ENCODE data around the gene TMEM131.

The TMEM131 gene

GRCh38 chr2:97985998-97986397 lies 9.8 kb downstream of the TMEM131 start:
- H3K4me1 ChIP-seq (ENCODE audit: control insufficient read depth, insufficient read depth, low read length), result peaks cover 11% of the 10 kb centered on the region
- H3K9me3 ChIP-seq (ENCODE audit: control insufficient read depth, insufficient read depth, low read length), result no peaks in the 10 kb centered on the region; the same call in 1 of the 2 replicates
- H3K36me3 ChIP-seq (ENCODE audit: control insufficient read depth, insufficient read depth, low read length), result no peaks in the 10 kb centered on the region
- no peak overlapping the region for H3K9ac ChIP-seq (ENCODE audit: low read depth, low read length)
- H3K27me3 ChIP-seq (ENCODE audit: control insufficient read depth, insufficient read depth, low read length), result no peaks in the 10 kb centered on the region
- H3K27ac ChIP-seq (ENCODE audit: low read depth, low read length), result no peak overlapping the region
- H3K4me3 ChIP-seq (ENCODE audit: low read depth, low read length), result no peak overlapping the region

GRCh38 chr2:97983698-97984097 lies 12.1 kb downstream of the TMEM131 start:
- peaks cover 11% of the 10 kb centered on the region for H3K4me1 ChIP-seq (ENCODE audit: control insufficient read depth, insufficient read depth, low read length)
- no peaks in the 10 kb centered on the region; the same call in 1 of the 2 replicates for H3K9me3 ChIP-seq (ENCODE audit: control insufficient read depth, insufficient read depth, low read length)
- no peak overlapping the region for H3K4me3 ChIP-seq (ENCODE audit: low read depth, low read length)

GRCh38 chr2:97983134-97983533 lies 12.6 kb downstream of the TMEM131 start:
- Histone ChIP-seq H3K36me3 (ENCODE audit: control insufficient read depth, insufficient read depth, low read length) (no peaks in the 10 kb centered on the region), H3K27me3 (ENCODE audit: control insufficient read depth, insufficient read depth, low read length) (no peaks in the 10 kb centered on the region), H3K27ac (ENCODE audit: low read depth, low read length) (no peak overlapping the region), H3K4me1 (ENCODE audit: control insufficient read depth, insufficient read depth, low read length) (peaks cover 11% of the 10 kb centered on the region), H3K9me3 (ENCODE audit: control insufficient read depth, insufficient read depth, low read length) (no peaks in the 10 kb centered on the region), H3K9ac (ENCODE audit: low read depth, low read length) (no peak overlapping the region), H3K4me3 (ENCODE audit: low read depth, low read length) (no peak overlapping the region)

More at GRCh38 chr2:97983698-97984097, 12.1 kb downstream of the TMEM131 start:
- Histone ChIP-seq H3K9ac (ENCODE audit: low read depth, low read length) (no peak overlapping the region), H3K27me3 (ENCODE audit: control insufficient read depth, insufficient read depth, low read length) (no peaks in the 10 kb centered on the region), H3K36me3 (ENCODE audit: control insufficient read depth, insufficient read depth, low read length) (no peaks in the 10 kb centered on the region), H3K27ac (ENCODE audit: low read depth, low read length) (no peak overlapping the region)

- H3K4me3 ChIP-seq (ENCODE audit: low read depth, low read length), result no peak overlapping the region
- peaks cover 11% of the 10 kb centered on the region for H3K4me1 ChIP-seq (ENCODE audit: control insufficient read depth, insufficient read depth, low read length)
- no peak overlapping the region for H3K27ac ChIP-seq (ENCODE audit: low read depth, low read length)
- H3K9ac ChIP-seq (ENCODE audit: low read depth, low read length), result no peak overlapping the region
- no peaks in the 10 kb centered on the region for H3K9me3 ChIP-seq (ENCODE audit: control insufficient read depth, insufficient read depth, low read length)
- no peaks in the 10 kb centered on the region for H3K27me3 ChIP-seq (ENCODE audit: control insufficient read depth, insufficient read depth, low read length)
- H3K36me3 ChIP-seq (ENCODE audit: control insufficient read depth, insufficient read depth, low read length), result no peaks in the 10 kb centered on the region
Measured at GRCh38 chr2:97982621-97983020, 13.1 kb downstream of the TMEM131 start.

- Histone ChIP-seq H3K27ac (ENCODE audit: low read depth, low read length) (no peak overlapping the region), H3K4me3 (ENCODE audit: low read depth, low read length) (no peak overlapping the region), H3K9me3 (ENCODE audit: control insufficient read depth, insufficient read depth, low read length) (no peaks in the 10 kb centered on the region), H3K27me3 (ENCODE audit: control insufficient read depth, insufficient read depth, low read length) (no peaks in the 10 kb centered on the region), H3K9ac (ENCODE audit: low read depth, low read length) (no peak overlapping the region), H3K4me1 (ENCODE audit: control insufficient read depth, insufficient read depth, low read length) (peaks cover 11% of the 10 kb centered on the region), H3K36me3 (ENCODE audit: control insufficient read depth, insufficient read depth, low read length) (no peaks in the 10 kb centered on the region)
Measured at GRCh38 chr2:97981961-97982360, 13.8 kb downstream of the TMEM131 start.

- peaks cover 11% of the 10 kb centered on the region for H3K4me1 ChIP-seq (ENCODE audit: control insufficient read depth, insufficient read depth, low read length)
- no peak overlapping the region for H3K27ac ChIP-seq (ENCODE audit: low read depth, low read length)
- no peak overlapping the region for H3K9ac ChIP-seq (ENCODE audit: low read depth, low read length)
- H3K27me3 ChIP-seq (ENCODE audit: control insufficient read depth, insufficient read depth, low read length), result no peaks in the 10 kb centered on the region
- no peaks in the 10 kb centered on the region for H3K9me3 ChIP-seq (ENCODE audit: control insufficient read depth, insufficient read depth, low read length)
- H3K36me3 ChIP-seq (ENCODE audit: control insufficient read depth, insufficient read depth, low read length), result no peaks in the 10 kb centered on the region
- H3K4me3 ChIP-seq (ENCODE audit: low read depth, low read length), result no peak overlapping the region
Measured at GRCh38 chr2:97979904-97980303, 15.8 kb downstream of the TMEM131 start.

GRCh38 chr2:97974471-97974870 lies 21.3 kb downstream of the TMEM131 start:
- no peaks in the 10 kb centered on the region for H3K4me1 ChIP-seq (ENCODE audit: control insufficient read depth, insufficient read depth, low read length)
- no peak overlapping the region for H3K27ac ChIP-seq (ENCODE audit: low read depth, low read length)
- no peaks in the 10 kb centered on the region for H3K9me3 ChIP-seq (ENCODE audit: control insufficient read depth, insufficient read depth, low read length)
- H3K4me3 ChIP-seq (ENCODE audit: low read depth, low read length), result no peak overlapping the region
- no peaks in the 10 kb centered on the region for H3K27me3 ChIP-seq (ENCODE audit: control insufficient read depth, insufficient read depth, low read length)
- no peak overlapping the region for H3K9ac ChIP-seq (ENCODE audit: low read depth, low read length)
- no peaks in the 10 kb centered on the region for H3K36me3 ChIP-seq (ENCODE audit: control insufficient read depth, insufficient read depth, low read length)

GRCh38 chr2:97970293-97971060 lies 25.3 kb downstream of the TMEM131 start:
- Histone ChIP-seq H3K36me3 (ENCODE audit: control insufficient read depth, insufficient read depth, low read length) (no peaks in the 10 kb centered on the region), H3K27me3 (ENCODE audit: control insufficient read depth, insufficient read depth, low read length) (no peaks in the 10 kb centered on the region), H3K9me3 (ENCODE audit: control insufficient read depth, insufficient read depth, low read length) (no peaks in the 10 kb centered on the region), H3K27ac (ENCODE audit: low read depth, low read length) (no peak overlapping the region), H3K9ac (ENCODE audit: low read depth, low read length) (no peak overlapping the region), H3K4me1 (ENCODE audit: control insufficient read depth, insufficient read depth, low read length) (peaks cover 7% of the 10 kb centered on the region; the same call in 1 of the 2 replicates), H3K4me3 (ENCODE audit: low read depth, low read length) (no peak overlapping the region)

- H3K27ac ChIP-seq (ENCODE audit: low read depth, low read length), result no peak overlapping the region
- no peaks in the 10 kb centered on the region for H3K9me3 ChIP-seq (ENCODE audit: control insufficient read depth, insufficient read depth, low read length)
- no peaks in the 10 kb centered on the region for H3K27me3 ChIP-seq (ENCODE audit: control insufficient read depth, insufficient read depth, low read length)
- no peaks in the 10 kb centered on the region for H3K36me3 ChIP-seq (ENCODE audit: control insufficient read depth, insufficient read depth, low read length)
- H3K4me3 ChIP-seq (ENCODE audit: low read depth, low read length), result no peak overlapping the region
- no peak overlapping the region for H3K9ac ChIP-seq (ENCODE audit: low read depth, low read length)
- peaks cover 7% of the 10 kb centered on the region; the same call in 1 of the 2 replicates for H3K4me1 ChIP-seq (ENCODE audit: control insufficient read depth, insufficient read depth, low read length)
Measured at GRCh38 chr2:97969081-97970067, 26.4 kb downstream of the TMEM131 start.

- no peak overlapping the region for H3K4me3 ChIP-seq (ENCODE audit: low read depth, low read length)
- no peaks in the 10 kb centered on the region for H3K36me3 ChIP-seq (ENCODE audit: control insufficient read depth, insufficient read depth, low read length)
- H3K9me3 ChIP-seq (ENCODE audit: control insufficient read depth, insufficient read depth, low read length), result no peaks in the 10 kb centered on the region
- no peaks in the 10 kb centered on the region for H3K27me3 ChIP-seq (ENCODE audit: control insufficient read depth, insufficient read depth, low read length)
- peaks cover 7% of the 10 kb centered on the region; the same call in 1 of the 2 replicates for H3K4me1 ChIP-seq (ENCODE audit: control insufficient read depth, insufficient read depth, low read length)
- H3K27ac ChIP-seq (ENCODE audit: low read depth, low read length), result no peak overlapping the region
- no peak overlapping the region for H3K9ac ChIP-seq (ENCODE audit: low read depth, low read length)
Measured at GRCh38 chr2:97967931-97968627, 27.7 kb downstream of the TMEM131 start.

Measured in HUES48 (cell line).